Caki2 (cell line): ENCODE results near the gene CENPH. TPM values are rescaled to one million over a fixed set of nuclear protein-coding genes. Genes with fewer than 3 reads are reported as not detected.
A peak's percentile ranks its signal among the peaks of the same experiment; 100 is the strongest.
"Not testable (repeated sequence)": the region's sequence is repeated elsewhere in the genome, so short reads cannot be mapped to it uniquely, and the experiment has no call there.

Experiments
- DNase-seq: peaks from one replicate; pipeline ENCODE4 v3.0.0-alpha.2; 2015; ENCODE audit warnings: low read depth
- in situ Hi-C: cut with HindIII; loops from 2 replicates; pipeline ENCODE4 v1.10.0; 2016; ENCODE audit warnings: low sequenced_read_pairs, low pct_unique_long_range_greater_than_20kb, mixed read lengths
- total RNA-seq: library from RNA; depleted of rRNA; stranded (reverse); fragments of >200 nt; shearing (Covaris generic); gene quantifications from 2 replicates; pipeline ENCODE4 v1.2.3, GENCODE V29; 2014; ENCODE audit warnings: low replicate concordance; rRNA removed

Gene CENPH
- 58.3 and 75.7 TPM in 2 replicates for total RNA-seq

GRCh38 chr5:69189162-69190086 is at the start of gene CENPH:
Gene CENPH, plus strand, starts transcription at chr5:69189583. Its CDS starts 52 bp downstream, at chr5:69189635.
- in situ Hi-C loops, result no loop called here
- peak; percentile 91 for DNase-seq

- DNase-seq, in situ Hi-C loops: not testable (repeated sequence)
These were observed 49.1 kb upstream of the CENPH start for GRCh38 chr5:69140239-69140638.

GRCh38 chr5:69140827-69141226 is 48.6 kb upstream of the CENPH start:
- in situ Hi-C loops, result no loop called here
- no peak for DNase-seq

GRCh38 chr5:69148576-69148975 is 40.8 kb upstream of the CENPH start:
- in situ Hi-C loops, DNase-seq: not testable (repeated sequence)

- in situ Hi-C loops, result no loop called here
- no peak for DNase-seq
These were observed 40.3 kb upstream of the CENPH start for GRCh38 chr5:69148981-69149675.

GRCh38 chr5:69149676-69150010 is 39.7 kb upstream of the CENPH start:
- in situ Hi-C loops, result no loop called here
- no peak for DNase-seq

GRCh38 chr5:69152731-69153130 is 36.7 kb upstream of the CENPH start:
- in situ Hi-C loops, result no loop called here
- no peak for DNase-seq

- in situ Hi-C loops, result no loop called here
- no peak for DNase-seq
These were observed 32.9 kb upstream of the CENPH start for GRCh38 chr5:69156456-69156855.

GRCh38 chr5:69158039-69158438 is 31.3 kb upstream of the CENPH start:
- DNase-seq, result no peak
- in situ Hi-C loops, result no loop called here

- in situ Hi-C loops, result no loop called here
- DNase-seq, result no peak
These were observed 28.7 kb upstream of the CENPH start for GRCh38 chr5:69160651-69161050.

- in situ Hi-C loops, result no loop called here
- peak; percentile 98 for DNase-seq
These were observed 22.5 kb upstream of the CENPH start, which contains the start of gene CCNB1 for GRCh38 chr5:69166686-69167492. Gene CCNB1, plus strand, starts transcription at chr5:69167150. Its CDS starts 113 bp downstream, at chr5:69167263.

- in situ Hi-C loops, result no loop called here
- DNase-seq, result no peak
These were observed 21.9 kb upstream of the CENPH start for GRCh38 chr5:69167493-69167855.

GRCh38 chr5:69167929-69168328 is 21.5 kb upstream of the CENPH start:
- DNase-seq, result no peak
- in situ Hi-C loops, result no loop called here

GRCh38 chr5:69170495-69170894 is 18.9 kb upstream of the CENPH start:
- in situ Hi-C loops, result no loop called here
- DNase-seq, result no peak

- in situ Hi-C loops, result no loop called here
- no peak for DNase-seq
These were observed 18.4 kb upstream of the CENPH start for GRCh38 chr5:69170969-69171368.

GRCh38 chr5:69181659-69182293 is 7.6 kb upstream of the CENPH start:
- DNase-seq, in situ Hi-C loops: not testable (repeated sequence)

- in situ Hi-C loops, result no loop called here
- no peak for DNase-seq
These were observed 4.8 kb upstream of the CENPH start for GRCh38 chr5:69184621-69185020.

- no peak for DNase-seq
- in situ Hi-C loops, result no loop called here
These were observed 2.0 kb upstream of the CENPH start for GRCh38 chr5:69187342-69187741.
